GM19035 (cell line): ENCODE data around the gene ANKRD1.
"Not testable (repeated sequence)": the region's sequence is repeated elsewhere in the genome, so short reads cannot be mapped to it uniquely, and the experiment has no call there.

Experiments
- ATAC-seq: cut with Tn5 transposase; IDR thresholded peaks from one replicate; pipeline ENCODE4 v1.9.1; 2021; ENCODE audit not compliant: unreplicated experiment

Gene ANKRD1

DNA sequence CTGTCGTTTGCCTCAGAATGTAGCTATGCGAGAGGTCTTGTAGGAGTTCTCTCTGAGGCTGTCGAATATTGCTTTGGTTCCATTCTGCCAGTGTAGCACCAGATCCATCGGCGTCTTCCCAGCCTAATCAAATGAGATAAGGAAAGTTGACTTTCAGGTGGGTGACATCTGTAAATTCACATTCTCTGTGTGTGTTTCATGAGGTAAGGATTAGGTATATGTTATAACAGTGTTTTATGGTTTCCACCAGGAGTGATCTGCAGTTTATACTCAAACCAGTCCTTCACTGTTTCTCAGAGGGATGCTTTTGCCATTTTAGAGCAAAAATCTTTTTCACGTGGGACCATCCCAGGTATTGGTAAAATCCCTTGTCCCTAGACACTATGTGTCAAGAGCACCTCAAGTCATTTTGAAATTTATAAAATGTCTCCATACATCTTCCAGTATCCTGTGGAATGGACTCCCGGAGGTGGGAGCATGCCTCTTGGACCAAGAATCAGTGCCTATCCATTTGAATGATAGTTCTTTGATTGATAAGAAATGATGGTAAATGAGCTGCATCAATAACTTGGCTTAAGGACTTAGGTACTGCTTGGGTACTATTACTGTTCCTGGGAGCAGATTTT lies 7.9 kb downstream of the ANKRD1 start:
- no peak for ATAC-seq

DNA sequence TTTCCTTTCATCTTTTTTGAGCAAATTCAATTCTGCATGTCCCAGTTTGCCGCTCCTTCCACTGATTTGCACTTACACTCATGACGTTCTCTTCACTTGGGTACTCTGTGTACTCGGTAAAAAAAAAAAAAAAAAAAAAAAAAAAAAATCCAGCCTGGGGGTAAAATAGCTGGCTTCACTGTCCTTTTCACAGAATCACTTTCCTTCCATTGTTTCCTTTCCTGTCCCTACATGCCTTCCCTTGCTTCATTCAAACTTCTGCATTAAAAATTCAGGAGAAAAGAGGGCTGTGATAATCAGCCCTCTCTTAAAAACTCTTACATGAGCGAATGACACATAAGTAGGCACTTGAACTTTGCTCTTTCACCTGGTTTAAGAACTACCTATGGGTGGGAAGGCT lies 8.7 kb downstream of the ANKRD1 start:
- ATAC-seq = no peak

DNA sequence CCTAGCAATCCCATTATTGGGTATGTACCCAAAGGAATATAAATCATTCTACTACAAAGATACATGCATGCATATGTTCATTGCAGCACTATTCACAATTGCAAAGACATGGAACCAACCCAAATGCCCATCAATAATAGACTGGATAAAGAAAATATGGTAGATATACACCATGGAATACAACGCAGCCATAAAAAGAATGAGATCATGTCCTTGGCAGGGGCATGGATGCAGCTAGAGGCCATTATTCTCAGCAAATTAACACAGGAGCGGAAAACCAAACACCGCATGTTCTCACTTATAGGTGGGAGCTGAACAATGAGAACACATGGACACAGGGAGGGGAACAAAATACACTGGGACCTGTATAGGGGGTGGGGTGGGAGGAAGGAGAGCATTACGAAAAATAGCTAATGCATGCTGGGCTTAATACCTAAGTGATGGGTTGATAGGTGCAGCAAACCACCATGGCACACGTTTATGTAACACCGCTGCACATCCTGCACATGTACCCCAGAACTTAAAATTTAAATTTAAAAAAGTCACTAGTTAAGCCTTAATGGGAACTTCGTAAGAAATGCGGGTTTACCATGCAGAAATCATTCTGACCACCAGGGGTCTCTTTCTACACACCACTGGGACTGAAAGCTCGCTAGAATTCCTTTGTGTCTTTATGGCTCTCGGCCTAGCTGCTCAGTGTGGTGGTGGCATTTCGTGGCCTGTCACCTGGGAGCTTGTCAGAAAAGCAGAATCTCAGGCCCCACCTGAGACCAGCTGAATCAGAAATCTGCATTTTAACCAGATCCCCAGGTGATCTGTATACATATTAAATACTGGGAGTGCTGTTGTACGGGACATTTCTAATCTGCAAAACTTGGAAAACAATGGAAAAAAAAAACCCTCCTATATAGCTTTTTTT lies 9.5 kb downstream of the ANKRD1 start:
- peak; percentile 84 for ATAC-seq

DNA sequence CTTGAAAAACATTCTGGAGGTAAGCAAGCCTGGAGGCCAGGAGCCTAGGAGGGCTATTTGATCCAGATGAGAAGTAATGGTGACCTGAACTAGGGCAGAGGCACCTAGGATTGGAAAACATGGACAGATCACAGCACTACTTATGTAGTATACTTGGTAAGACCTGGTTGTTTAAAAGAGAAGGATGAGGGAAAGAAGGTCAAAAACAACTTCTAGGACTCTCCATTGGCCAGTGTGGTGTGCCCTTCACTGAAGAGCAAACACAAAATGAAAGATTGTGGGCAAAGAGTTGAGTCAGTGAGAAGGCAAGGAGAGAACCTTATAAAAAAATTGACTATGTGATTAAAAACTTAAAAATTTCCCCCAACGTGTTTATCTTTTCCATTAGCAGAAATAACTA lies 14.3 kb downstream of the ANKRD1 start:
- no peak for ATAC-seq

DNA sequence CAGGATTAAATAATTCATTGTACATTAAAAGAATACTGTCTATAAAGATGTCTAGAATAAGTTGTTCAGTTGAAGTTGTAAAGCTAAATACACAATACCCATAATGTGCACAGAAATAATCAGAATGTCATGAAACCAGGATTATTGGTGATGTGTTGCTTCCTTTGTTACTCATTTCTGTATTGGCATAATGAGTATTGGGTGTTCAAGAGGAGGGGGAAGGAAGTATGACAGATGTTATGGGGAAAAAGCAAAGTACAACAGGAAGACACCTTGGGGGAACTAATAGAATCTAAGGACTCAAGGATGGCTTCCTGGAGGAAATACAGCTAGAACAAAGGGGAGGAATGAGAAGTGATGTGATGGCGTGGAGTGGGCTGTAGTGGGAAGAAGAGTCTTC lies 15.0 kb downstream of the ANKRD1 start:
- no peak for ATAC-seq

DNA sequence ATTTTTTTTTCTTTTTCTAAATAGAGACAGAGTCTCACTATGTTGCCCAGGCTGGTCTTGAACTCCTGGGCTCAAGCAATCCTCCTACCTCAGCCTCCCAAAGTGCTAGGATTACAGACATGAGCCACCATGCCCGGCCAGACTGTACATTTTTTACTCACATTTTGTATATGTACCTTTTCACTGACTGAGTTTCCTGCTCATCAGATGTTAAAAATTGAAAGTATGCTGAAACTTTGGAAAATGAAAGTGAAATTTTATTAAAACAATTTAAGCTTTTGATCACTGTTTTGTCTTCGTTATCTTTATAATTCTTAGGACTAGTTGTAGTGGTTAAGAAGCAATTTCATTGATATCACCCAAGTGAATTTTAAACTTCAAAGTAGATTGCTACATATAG lies 24.0 kb downstream of the ANKRD1 start:
- ATAC-seq = not testable (repeated sequence)

DNA sequence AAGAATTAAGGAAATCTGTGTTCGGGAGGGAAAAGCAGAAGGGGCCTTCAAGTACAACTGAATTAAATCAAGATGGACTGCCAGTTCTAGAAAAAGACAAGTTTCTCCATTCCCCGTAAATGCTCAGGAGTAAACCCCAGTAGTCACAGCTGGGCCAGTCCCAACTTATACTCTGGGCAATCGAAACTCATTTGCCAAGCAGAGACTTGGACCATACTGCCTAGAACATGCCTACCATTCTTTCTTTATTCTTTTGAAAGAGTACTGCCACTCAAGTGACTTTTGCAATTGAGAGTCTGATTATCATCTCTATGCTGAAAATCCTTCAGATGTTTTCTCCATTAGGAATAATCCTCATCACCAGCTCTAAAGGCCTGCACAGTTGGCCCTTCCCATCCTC lies 27.7 kb downstream of the ANKRD1 start:
- no peak for ATAC-seq

DNA sequence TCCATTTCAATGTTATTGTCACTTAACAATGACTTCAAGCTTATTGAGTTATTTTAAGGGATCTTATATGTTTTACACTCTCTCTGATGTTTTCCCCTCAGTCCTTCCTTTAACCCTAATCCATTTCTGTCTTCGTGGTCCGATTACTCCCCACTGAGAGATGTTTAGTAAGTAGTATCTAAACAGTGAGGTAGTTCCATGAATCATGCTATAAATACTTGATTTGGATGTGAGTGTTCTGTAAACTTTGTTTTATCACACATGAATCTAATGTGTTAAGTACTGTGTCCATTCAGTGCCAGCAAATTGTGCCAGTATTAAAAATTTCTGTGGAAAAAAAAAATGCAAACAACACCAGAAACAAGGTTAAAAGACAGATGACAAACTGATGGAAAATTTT lies 30.5 kb downstream of the ANKRD1 start:
- no peak for ATAC-seq

DNA sequence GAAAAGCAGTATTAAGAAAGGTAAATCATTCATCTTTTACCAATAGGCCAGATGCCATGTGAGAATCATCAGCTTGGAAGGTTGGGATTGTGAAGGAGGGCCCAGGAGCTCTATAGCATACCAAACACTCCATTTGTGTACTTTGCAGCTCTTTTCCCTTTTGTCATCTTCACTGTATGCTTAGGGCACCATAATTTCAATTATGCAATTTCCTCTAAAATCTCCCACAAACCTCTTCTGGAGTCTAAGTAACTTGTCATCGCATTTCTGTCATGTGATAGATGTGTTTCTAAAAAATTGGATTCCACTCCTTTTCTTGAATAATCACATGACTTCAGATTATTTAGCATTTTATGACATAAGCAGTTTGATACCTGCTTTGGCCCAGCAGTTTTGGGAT lies 31.3 kb downstream of the ANKRD1 start:
- ATAC-seq = no peak

DNA sequence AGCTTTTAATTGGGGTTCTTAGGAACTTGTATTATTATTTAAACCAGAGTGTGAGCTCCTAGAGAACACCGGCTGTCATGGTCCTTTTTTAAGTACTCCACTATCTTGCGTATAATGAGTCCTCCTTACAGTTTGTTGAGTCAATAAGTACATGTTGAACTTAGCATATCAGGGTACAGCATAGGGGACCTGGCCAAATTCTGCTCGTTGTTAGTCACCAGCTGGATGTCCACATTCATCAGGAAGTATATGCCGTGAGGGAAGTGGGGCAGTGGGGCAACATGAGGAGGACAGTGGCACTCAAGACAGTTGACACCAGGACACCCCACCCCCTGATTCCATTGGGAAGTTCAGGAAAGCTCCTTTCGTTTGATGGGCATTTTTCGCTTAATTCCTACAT lies 32.5 kb downstream of the ANKRD1 start:
- ATAC-seq = no peak

DNA sequence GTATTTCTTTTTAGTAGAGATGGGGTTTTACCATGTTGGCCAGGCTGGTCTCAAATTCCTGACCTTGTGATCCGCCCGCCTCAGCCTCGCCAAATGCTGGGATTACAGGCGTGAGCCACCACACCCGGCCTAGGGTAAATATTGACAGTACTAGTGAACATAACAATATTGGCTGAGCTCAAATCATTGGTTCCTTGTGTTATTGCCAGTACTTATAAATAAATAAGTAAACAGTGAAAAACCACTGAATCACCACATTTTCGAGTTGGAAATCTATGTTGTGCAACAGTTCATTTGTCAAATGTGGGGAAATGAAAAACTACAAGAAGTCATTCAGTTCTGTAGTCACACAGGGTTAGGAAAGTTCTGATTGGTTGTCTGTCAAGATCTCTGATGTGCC lies 33.3 kb downstream of the ANKRD1 start:
- ATAC-seq = no peak

DNA sequence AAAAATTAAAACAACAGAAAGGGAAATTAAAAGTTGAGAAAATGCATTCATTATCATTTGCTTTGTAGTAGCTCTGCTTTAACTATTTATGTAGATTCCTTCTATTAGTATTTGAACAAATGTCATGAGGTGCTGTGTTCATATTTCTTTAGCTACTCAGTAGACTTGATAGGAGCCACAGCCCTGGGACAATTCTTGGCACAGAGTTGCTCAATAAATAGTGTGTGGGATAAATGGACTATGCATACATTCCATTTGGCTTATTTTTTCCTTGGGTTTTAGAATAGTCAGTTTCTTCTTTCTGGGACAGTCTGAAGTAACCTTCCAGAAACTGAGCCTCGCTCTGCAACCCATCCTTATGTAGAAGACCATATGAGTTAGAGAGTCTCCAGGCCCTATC lies 35.7 kb downstream of the ANKRD1 start:
- no peak for ATAC-seq

DNA sequence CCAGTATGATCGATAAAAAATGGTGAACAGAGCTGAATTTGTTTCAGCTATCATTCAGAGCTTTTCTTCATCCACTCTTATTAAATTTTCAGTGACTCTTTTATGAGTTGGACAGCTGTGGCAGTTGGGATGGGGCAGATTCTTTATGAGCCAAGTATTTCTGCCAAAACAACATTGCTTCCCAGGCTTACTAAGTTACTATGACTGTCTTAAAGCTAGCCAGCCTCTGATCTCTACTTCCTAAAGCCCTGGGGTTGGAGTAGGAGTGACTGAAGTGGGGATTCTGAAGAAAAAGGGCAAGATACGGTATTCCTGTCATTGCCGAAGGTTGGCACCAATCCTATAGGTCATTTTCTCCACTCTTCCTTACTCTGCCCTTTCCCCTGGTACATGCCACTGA lies 36.5 kb downstream of the ANKRD1 start:
- ATAC-seq = no peak

DNA sequence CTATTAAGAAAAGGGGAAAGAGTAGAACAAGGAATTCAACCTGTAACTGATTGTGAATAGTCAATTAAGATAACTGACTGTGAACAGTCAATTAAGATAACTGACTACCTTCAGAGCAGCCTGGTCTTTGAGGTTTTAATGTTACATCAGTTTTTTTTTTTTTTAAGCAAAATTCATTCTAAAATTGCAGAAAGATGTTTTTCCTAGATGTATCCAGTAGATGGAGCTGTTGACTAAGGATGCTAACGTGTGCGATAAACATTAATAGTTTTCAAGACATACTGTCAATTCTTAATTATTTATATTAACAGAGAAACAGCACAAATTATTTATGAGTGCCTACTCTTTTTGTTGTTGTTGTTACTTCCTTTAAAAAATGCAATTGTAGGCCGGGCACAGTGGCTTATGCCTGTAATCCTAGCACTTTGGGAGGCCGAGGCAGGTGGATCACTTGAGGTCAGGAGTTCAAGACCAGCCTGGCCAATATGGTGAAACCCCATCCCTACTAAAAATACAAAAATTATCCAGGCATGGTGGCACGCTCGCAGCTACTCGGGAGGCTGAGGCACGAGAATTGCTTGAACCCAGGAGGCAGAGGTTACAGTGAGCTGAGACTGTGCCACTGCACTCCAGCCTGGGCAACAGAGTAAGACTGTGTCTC lies 40.7 kb downstream of the ANKRD1 start:
- not testable (repeated sequence) for ATAC-seq

DNA sequence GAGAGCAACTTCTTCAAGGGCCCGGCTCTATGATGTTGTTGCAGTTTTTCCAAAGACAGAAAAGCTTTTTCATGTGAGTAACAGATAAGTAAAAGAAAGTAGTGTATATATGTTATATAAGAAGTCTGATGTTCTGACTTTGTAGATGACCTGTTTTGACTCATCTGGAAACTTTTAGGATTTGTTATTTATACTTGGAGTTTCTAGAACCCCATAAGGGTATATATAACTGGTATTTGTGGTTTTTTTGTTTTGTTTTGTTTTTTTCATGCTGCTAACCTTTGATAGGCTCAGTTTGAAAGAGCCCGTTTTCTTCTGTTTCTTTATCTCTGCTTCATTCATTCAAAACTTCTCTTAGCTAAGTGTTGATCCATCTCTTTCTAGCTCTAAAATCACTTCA lies 41.8 kb downstream of the ANKRD1 start:
- no peak for ATAC-seq

DNA sequence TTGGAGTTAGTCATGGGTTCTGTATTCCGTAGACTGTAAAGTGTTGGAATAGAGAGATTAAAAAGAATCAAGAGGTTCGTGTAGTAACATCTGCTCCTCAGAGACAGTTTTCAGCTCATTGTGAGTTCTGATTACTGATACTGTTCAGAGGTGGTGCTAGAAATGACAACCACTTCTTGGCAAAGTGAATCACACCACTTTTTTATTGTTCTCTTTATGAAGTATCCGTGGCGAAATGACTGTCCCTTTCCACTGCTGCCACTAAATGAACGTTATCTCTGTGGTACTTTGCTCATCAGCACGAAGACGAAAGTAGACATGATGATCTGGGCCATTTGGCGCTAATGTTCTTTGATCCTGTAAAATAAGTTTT lies 48.3 kb downstream of the ANKRD1 start:
- peak; percentile 8 for ATAC-seq

DNA sequence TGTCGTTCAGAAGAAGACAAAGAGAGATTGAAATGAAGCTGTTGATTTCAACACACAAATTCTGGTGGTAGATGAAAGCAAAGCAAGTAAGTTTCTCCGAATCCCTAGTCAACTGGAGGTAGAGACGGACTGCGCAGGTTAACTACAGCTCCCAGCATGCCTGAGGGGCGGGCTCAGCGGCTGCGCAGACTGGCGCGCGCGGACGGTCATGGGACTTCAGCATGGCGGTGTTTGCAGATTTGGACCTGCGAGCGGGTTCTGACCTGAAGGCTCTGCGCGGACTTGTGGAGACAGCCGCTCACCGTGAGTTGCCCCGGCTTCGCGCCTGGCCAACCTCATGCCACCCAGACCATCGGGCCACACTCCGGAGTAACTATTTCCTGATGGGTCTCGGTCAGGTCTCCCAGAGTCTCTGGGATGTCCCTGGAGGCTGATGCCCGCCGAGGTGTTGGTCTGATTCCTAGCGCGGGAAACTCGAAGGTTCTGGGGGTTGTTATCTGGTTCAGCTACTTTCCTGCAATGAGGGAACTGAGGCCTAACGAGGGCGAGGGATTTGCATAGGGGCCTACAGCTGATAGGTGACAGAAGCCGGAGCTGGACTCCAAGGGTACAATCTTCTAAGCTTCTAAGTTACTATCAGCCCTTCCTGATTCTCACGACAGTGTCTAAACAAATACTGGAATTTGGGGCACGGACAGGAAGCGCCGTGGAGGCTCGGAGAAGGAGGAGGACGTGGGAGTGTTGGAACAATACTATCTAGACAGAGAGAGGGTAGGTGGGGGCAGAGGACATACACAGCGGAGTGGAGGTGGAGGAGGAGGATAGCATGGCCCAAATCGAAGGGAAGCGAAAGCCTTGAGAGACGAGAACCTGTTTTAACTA lies 48.9 kb downstream of the ANKRD1 start, which contains the start of gene RPP30:
RPP30 (plus strand) TSS at position 209 of the 882 bp plus-strand sequence; CDS start at position 222, 13 bp downstream.
- ATAC-seq = peak; percentile 99

DNA sequence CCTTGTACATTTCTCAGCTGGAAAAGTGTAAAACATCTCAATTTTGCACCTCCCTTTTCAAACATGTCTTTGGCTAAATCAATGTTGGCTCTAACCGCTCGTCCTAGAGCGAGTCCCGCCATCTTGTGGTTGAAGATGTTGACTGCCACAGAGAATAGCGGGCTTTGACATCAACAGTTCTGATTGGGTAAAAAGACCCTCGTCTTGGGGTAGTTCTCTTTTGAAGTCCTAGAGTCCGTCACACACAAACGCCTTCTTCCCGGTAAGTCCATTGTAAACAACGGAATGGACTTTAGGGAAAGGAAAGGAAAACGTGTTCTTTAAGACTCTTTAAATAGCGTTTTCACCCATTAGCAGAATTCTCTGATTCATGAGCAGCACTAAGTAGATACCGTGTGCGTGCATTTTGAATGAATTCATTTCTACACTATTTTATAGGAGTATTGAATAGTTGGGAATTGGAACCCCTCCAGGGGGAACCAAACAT lies 49.6 kb downstream of the ANKRD1 start:
- peak; percentile 59 for ATAC-seq

DNA sequence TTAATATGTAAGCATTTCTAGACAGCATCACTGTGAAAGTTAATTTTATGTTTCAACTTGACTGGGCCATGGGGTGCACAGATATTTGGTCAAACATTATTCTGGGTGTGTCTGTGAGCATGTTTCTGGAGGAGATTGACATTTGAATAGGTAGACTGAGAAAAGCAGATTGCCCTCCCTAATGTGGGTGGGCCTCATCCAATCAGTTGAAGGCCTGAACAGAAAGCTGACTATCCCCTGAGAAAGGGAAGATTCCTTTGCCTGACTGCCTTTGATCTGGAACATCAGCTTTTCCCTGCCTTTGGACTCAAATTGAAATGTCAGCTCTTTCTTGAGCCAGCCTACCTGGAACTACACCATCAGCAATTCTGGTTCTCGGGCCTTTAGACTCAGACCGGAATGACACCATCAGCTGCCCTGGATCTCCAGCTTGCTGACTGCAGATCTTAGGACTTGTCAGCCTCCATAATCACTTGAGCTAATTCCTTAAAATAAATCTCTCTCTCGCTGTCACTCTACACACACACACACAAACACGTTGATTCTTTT lies 54.8 kb downstream of the ANKRD1 start:
- no peak for ATAC-seq

DNA sequence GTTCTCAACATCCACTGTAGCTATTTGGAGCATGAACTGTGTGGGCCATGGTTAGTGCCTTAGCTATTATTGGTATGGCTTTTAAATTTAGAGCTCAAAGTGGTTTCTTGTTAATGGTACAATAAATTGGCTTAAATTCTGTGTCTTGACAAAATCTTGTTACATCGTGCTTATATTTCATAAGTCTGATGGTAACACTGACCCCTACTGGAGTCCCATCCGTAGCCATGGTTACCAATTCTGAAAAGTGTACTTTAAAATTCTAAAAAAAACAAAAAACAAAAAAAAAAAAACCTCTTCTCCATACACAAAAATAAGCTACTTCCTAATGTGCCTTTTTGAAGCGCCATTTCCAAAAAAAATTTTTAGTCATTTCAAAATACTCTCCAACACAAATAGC lies 55.5 kb downstream of the ANKRD1 start:
- no peak for ATAC-seq
